ENCODE results near the gene KRT34. TPM values are rescaled to one million over a fixed set of nuclear protein-coding genes. Genes with fewer than 3 reads are reported as not detected.
A peak's percentile ranks its signal among the peaks of the same experiment; 100 is the strongest.
"Not testable (repeated sequence)": the region's sequence is repeated elsewhere in the genome, so short reads cannot be mapped to it uniquely, and the experiment has no call there.

Gene KRT34
- not detected in 2 replicates for total RNA-seq (2014; rRNA removed; shearing (Covaris generic))

- DNase-seq (ENCODE audit: low read depth) = not testable (repeated sequence)
Observed at GRCh38 chr17:41381943-41382342, at the start of gene KRT34. KRT34 (minus strand) TSS chr17:41382306; CDS start chr17:41382246, 60 bp downstream.

DNA sequence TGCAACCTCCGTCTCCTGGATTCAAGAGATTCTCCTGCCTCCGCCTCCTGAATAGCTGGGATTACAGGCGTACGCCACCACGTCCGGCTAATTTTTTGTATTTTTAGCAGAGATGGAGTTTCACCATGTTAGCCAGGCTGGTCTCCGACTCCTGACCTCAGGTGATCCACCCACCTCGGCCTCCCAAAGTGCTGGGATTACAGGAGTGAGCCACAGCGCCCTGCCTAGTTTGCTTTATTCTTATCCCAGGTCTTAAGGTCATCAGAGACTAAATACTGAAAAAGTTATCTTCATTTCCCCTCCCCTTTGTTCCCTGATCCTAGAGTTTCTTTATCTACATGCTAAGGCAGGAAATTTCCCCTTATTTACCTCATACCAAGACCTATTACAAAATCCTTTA lies 48.3 kb upstream of the KRT34 start:
- DNase-seq (ENCODE audit: low read depth) = not testable (repeated sequence)

GRCh38 chr17:41429667-41430066 lies 47.6 kb upstream of the KRT34 start:
- DNase-seq (ENCODE audit: low read depth) = no peak

DNA sequence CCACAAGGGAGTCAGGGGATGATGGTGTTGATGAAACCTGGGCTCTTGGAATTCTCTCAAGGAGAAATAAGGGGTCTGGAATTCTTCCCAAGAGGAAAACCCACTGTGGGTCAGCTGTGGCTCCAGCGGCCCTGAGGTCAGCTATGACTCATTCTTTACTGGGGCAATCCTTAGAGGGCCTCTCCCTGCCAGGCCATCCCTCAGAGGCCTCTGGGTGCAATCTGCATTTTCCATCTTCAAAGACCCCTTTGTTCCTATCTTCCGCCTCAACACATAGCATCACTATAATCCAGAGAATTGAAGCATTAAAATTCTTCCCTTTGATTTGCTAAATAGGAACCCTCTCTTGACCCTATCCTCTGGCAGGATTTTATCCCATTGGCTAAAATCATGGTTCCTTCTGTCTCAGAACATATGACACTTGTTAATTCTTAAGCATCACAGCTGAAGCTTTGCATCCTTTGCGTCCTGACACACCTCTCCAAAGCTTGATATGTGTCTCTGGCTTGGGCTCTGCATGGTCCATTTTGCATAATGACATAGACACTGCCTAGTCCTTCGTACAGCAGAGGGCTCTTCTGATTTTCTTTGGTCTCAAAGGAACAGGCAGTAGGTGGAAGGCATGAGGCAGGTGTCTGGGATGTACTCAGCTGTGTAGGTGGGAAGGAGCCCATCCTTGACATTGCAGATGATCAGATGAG lies 46.6 kb upstream of the KRT34 start:
- DNase-seq (ENCODE audit: low read depth) = peak; percentile 91

- no peak for DNase-seq (ENCODE audit: low read depth)
Observed at GRCh38 chr17:41424111-41424635, 42.1 kb upstream of the KRT34 start, which contains the start of gene KRT37. KRT37 (minus strand) TSS chr17:41424585; CDS start chr17:41424523, 62 bp downstream.

- not testable (repeated sequence) for DNase-seq (ENCODE audit: low read depth)
Observed at GRCh38 chr17:41422586-41422985, 40.5 kb upstream of the KRT34 start.

- DNase-seq (ENCODE audit: low read depth) = no peak
Observed at GRCh38 chr17:41421617-41422016, 39.5 kb upstream of the KRT34 start.

DNA sequence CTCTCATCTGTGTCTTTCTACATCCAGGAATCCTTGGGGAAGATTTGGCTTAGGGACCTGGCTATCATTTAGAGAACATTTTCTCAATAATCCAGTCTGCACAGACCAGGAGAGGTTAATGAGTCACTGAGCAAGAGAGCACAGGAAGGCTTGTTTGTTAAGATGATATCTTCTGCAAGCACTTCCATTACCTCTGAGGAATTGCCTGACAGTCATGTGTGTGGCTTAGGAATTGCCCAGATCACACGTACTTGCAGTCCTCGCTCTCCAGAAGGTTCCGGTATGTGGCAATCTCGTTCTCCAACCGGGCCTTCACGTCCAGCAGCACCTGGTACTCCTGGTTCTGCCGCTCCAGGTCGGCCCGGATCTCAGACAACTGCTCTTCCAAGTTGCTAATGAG lies 39.0 kb upstream of the KRT34 start:
- peak; percentile 81 for DNase-seq (ENCODE audit: low read depth)

DNA sequence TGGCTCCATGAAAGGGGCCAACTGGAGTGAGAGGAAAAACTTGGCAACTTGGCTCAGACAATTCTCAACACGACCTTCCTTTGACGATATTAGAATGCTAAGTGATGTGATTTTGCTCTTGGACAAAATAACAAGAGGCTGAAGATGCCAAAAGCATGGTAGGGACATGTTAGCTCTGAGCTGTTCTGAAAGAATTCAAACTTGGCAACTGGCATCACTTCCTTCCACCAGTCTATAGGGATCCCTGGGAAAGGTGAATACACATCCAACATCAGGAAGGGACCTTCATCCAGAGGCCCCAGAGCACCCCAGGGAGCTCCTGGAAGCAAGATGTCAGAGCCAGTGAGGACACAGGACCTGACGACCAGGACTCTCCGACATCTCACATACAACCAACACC lies 38.0 kb upstream of the KRT34 start:
- DNase-seq (ENCODE audit: low read depth) = peak; percentile 35

DNA sequence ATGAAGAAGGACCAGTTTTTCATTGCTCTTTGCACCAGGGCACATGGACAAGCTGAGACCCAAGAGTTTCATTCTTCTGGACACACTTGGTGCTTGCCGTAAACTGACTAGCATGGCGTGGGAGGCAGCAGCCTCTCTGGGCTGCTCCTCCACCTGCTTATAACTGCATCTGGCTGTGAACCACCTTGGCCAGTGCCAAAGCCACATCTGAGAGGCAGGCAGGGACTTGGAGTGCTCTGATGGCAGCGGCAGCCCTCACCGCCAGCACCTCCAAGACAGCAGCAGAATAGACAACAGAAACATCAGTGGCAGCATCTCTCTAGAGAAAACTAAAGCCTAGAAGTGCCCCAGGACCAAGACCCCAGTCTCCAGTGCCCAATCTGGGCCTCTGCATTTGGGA lies 37.6 kb upstream of the KRT34 start:
- DNase-seq (ENCODE audit: low read depth) = no peak

GRCh38 chr17:41418116-41418860 lies 36.2 kb upstream of the KRT34 start:
- no peak for DNase-seq (ENCODE audit: low read depth)

DNA sequence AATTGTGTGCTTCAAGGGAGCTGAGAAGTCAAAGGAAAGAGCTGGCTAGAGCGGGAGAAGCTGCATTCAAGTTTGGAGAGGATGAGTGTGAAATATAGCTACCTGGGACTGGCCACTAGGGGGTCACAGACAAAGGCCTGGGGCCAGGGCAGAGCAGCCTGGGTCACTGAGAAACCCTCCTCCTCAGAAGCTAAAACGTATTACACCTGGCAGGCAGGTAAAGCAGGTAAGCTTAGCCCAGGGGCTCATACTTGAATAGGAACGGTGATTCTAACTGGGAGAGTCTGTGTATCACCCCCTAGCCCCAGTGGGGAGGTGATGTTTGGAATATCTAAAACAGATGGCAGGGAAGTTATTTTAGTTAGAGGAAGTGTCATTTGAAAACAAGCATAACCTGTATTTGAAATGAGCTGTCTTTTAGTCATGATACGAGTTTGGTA lies 35.5 kb upstream of the KRT34 start:
- no peak for DNase-seq (ENCODE audit: low read depth)

DNA sequence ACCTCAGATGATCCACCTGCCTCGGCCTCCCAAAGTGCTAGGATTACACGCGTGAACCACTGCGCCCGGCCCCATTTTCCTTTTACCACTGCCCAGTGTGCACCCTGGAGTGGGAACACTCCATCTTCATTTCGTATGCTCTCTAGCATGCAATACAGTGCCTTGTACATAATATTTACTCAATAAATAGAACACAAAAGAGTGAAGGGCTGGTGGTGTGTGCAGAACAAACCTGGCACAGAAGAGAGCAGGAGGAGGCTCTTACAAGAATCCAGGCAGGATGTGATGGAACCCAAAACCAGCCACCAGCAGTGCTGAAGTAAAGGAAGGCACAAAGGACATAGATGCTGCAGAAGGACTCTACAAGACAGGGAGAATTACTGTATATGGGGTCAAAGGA lies 35.0 kb upstream of the KRT34 start:
- DNase-seq (ENCODE audit: low read depth) = no peak

- DNase-seq (ENCODE audit: low read depth) = no peak
Observed at GRCh38 chr17:41416479-41416878, 34.4 kb upstream of the KRT34 start.

GRCh38 chr17:41415833-41416335 lies 33.8 kb upstream of the KRT34 start:
- peak; percentile 61 for DNase-seq (ENCODE audit: low read depth)

DNA sequence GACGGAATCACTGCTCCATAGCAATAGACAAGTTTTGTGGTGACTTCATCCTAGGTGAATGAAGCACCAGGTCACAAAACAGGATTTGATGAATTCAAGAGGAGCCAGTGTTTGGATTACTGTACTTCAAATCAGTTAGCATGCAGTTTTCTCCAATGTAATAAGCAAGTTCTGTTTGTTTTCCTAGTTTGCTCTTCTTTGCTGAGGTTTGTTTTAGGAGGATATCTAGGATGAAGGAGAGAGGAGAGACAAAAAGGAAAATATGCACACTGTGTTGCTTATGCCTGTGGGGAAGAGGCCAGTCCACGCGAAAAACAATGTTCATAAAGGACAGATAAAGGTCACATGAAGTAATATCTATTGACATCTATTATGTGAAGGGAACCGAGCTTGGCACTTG lies 33.3 kb upstream of the KRT34 start:
- DNase-seq (ENCODE audit: low read depth) = no peak

DNA sequence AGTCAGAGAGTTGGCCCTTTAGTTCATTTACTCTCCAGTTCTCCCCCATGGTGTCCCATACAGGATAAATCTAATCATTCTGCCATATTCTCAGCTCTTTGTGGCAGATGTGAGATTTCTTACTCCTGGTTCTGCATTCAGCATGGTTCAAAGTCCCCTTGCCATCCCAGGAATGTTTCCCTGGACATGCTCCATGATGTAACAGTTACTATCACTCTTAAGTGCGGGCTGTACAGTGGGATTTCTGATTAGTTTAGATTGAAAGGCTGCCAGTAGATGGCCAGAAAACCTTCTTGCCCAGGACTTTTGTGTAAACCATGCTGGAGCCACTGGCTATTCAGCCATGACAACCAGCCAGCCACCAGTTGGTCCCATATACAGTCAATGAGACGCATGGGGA lies 31.9 kb upstream of the KRT34 start:
- no peak for DNase-seq (ENCODE audit: low read depth)

GRCh38 chr17:41413353-41413957 lies 31.3 kb upstream of the KRT34 start:
- DNase-seq (ENCODE audit: low read depth) = peak; percentile 40

GRCh38 chr17:41411072-41411840 lies 29.1 kb upstream of the KRT34 start:
- no peak for DNase-seq (ENCODE audit: low read depth)

GRCh38 chr17:41407226-41407625 lies 25.1 kb upstream of the KRT34 start:
- no peak for DNase-seq (ENCODE audit: low read depth)

DNA sequence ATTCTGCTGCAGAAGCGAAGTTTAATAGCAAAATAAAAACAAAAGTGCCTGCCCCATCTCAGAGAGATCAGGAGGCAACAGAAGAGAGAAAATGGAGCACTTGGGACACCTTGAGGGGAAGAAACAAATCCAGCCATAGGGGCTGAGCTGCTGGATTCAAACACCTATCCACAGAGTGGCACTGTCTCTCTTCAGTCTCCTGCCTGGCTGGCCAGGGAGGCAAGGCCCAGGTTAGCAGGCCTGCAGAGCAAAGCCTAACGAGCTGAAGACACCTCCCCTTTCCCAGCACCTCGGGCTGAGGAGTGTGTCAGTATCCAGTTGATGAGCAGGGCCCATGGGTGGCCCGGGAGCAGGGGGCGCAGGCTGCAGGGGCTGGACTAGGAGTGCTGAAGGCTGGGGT lies 24.1 kb upstream of the KRT34 start:
- DNase-seq (ENCODE audit: low read depth) = no peak
